Fibroblast of villous mesenchyme (primary cell): Measurements from ENCODE around the gene PHLDA2. TPM values are rescaled to one million over a fixed set of nuclear protein-coding genes. Genes with fewer than 3 reads are reported as not detected.
"Not testable (repeated sequence)": the region's sequence is repeated elsewhere in the genome, so short reads cannot be mapped to it uniquely, and the experiment has no call there.

Source experiments
- DNase-seq: peaks from one replicate; pipeline ENCODE4 v3.0.0-alpha.2; 2010; ENCODE audit warnings: low read depth
- H3K4me3 ChIP-seq: 2 replicates; pipeline ENCODE4 v1.5.1; 2011; ENCODE audit warnings: low read depth, mild to moderate bottlenecking, low read length
- CTCF ChIP-seq: IDR thresholded peaks from 2 replicates; pipeline ENCODE4 v1.5.1; 2012; ENCODE audit warnings: low read depth, mild to moderate bottlenecking, low read length; ENCODE audit not compliant: insufficient read depth
- total RNA-seq: library from RNA; depleted of rRNA; stranded (reverse); fragments of >200 nt; gene quantifications from 2 replicates; pipeline ENCODE4 v1.2.3, GENCODE V29; 2012

PHLDA2 gene
- total RNA-seq, 1 donor = 7.3 TPM

GRCh38 chr11:2912498-2912897 is 16.7 kb downstream of the PHLDA2 start:
- DNase-seq = peak; percentile 54
- no peak overlapping the region for H3K4me3 ChIP-seq
- TF ChIP-seq CTCF = no peak

DNA sequence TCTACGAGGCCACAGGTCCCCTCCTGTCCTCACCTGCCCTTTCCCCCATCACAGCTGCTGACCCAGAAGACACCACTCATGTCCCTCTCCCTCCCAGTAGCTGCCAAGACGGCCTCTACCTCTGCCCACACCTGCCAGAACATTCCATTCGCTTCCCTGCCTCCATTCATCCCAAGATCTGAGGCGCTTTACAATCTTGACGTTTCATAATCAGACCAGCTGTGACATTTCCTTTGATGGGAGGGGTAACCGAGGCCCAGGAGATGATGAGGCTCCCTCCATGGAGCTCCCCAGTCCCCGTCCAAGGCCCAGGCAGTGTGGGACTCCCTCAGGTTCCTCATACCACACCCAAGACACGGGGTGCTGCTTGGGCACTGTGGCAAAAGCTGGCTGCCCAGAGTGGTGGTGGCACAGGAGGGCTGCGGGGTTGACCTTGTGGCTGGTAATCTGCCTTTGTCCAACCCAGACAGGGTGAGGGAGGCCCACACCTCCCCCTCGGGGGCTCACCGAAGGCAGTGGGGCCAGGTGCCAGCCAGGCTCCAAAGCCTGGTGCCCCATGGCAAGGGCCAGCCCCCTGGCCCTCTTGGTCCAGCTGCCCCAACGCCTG is 17.3 kb downstream of the PHLDA2 start:
- DNase-seq = no peak
- no peak overlapping the region for H3K4me3 ChIP-seq
- TF ChIP-seq CTCF = no peak

GRCh38 chr11:2911088-2911784 is 18.0 kb downstream of the PHLDA2 start:
- no peak overlapping the region for H3K4me3 ChIP-seq
- no peak for DNase-seq
- no peak for TF ChIP-seq CTCF

- no peak overlapping the region for H3K4me3 ChIP-seq
- no peak for DNase-seq
- no peak for TF ChIP-seq CTCF
Measured at GRCh38 chr11:2910401-2910955, 18.7 kb downstream of the PHLDA2 start.

DNA sequence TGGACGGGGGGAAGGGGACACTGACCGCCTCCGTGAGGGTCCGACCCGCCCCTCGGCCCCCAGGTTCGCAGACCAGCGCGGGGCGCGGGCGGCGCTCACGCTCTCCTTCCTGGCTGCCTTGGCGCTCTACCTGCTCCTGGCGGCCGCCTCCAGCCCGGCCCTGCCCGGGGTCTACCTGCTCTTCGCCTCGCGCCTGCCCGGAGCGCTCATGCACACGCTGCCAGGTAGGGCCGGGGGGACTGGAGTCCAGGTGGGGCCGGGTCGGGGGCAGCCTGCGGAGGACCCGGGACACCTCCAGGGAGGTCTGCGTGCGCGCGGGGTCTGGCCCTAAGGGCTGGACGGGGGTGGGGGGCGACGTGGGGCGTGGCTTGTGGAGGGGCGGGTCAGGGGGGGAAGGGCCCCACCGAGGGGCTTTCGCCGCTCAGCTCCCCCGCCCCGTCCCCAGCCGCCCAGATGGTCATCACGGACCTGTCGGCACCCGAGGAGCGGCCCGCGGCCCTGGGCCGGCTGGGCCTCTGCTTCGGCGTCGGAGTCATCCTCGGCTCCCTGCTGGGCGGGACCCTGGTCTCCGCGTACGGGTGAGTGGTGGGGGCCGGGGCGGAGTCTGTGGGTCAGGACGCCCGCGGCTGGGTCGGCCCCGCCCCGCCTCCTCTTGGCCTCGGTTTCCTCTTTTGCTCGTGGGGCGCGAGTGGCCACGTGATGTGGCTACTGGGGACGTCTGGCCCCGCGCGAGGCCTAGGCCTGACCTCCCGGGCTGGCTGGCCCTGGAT is 19.9 kb downstream of the PHLDA2 start:
- no peak for TF ChIP-seq CTCF
- DNase-seq = no peak

GRCh38 chr11:2908130-2908529 is 21.1 kb downstream of the PHLDA2 start:
- no peak for DNase-seq
- H3K4me3 ChIP-seq = no peak overlapping the region
- no peak for TF ChIP-seq CTCF

More for the DNA sequence above, 19.9 kb downstream of the PHLDA2 start:
- no peak overlapping the region for H3K4me3 ChIP-seq

- H3K4me3 ChIP-seq, DNase-seq: not testable (repeated sequence)
Measured at GRCh38 chr11:2905299-2905698, 23.9 kb downstream of the PHLDA2 start.
